Spleen (tissue), 7 donors: ENCODE data around the gene RPN1.

Experiments
- CTCF ChIP-seq, 11 experiments: fragments of 200-600 bp in 7 of 11; fragments of 450-650 bp in 4 of 11; sonication (generic) in 4 of 11; IDR thresholded peaks in 8 of 11; conservative IDR thresholded peaks in 3 of 11; 1 replicate in 7 of 11; 2 replicates in 4 of 11; pipeline versions ENCODE4 v1.4.0 to v1.8.0; 2016 to 2021; ENCODE audit warnings: antibody characterized with exemption in 11 of 11, inconsistent platforms in 4 of 11, mild to moderate bottlenecking in 1 of 11
- POLR2A ChIP-seq, 3 donors: fragments of 450-650 bp; IDR thresholded peaks; one replicate each; pipeline ENCODE4 v1.5.1; 2017; ENCODE audit warnings: antibody characterized with exemption in 3 of 3, mild to moderate bottlenecking in 1 of 3
- POLR2AphosphoS5 ChIP-seq, 3 donors: sonication (generic); formaldehyde crosslinking; IDR thresholded peaks; one replicate each; pipeline ENCODE4 v1.5.1; 2017; ENCODE audit warnings: antibody characterized with exemption in 3 of 3
- donor health status: DM: no; HTN: no; CAD: no; lungs with moderate emphysema.
- donor health status: DM: no; HTN: no; CAD: no.
- donor health status: DM: no; HTN: no; CAD: no.

- TF ChIP-seq CTCF (IDR thresholded peaks at IDR 0.05 in 8 of 11, conservative IDR thresholded peaks at IDR 0.05 in 3 of 11) (no peak), POLR2AphosphoS5 (IDR thresholded peaks at IDR 0.05) (no peak), POLR2A (IDR thresholded peaks at IDR 0.05) (no peak)
Observed at GRCh38 chr3:128623762-128624176, 26.8 kb downstream of the RPN1 start.
